ENCODE data around the gene TRIM66. TPM values are rescaled to one million over a fixed set of nuclear protein-coding genes. Genes with fewer than 3 reads are reported as not detected.

The TRIM66 gene
- total RNA-seq, 1 experiment from 2014 or later, result 2.1 TPM

- Histone ChIP-seq H2BK12ac (ENCODE audit: insufficient read length, low read depth, low read length) (peak overlapping the region; percentile 63), H3K18ac (ENCODE audit: insufficient read length, low read depth, low read length) (peak overlapping the region; percentile 83), H3K4me2 (ENCODE audit: insufficient read depth, insufficient read length, low read length) (peak overlapping the region; percentile 2), H4K5ac (ENCODE audit: insufficient read length, low read depth, low read length) (peak overlapping the region; percentile 33), H3K9me3 (ENCODE audit: control insufficient read depth, low read depth, low read length) (no peaks in the 10 kb centered on the region), H3K79me1 (ENCODE audit: insufficient read depth, low read depth, low read length, poor library complexity, severe bottlenecking) (no peaks in the 10 kb centered on the region), H3K14ac (ENCODE audit: insufficient read depth, low read length) (no peak overlapping the region), H4K91ac (ENCODE audit: insufficient read length, low read depth, low read length) (no peak overlapping the region), H4K8ac (replicated peaks; ENCODE audit: insufficient read length, low read depth, low read length) (no peak overlapping the region), H3K4ac (ENCODE audit: low read depth, low read length) (no peak overlapping the region; the same call in 1 of the 2 replicates), H3K23ac (ENCODE audit: insufficient read length, low read depth, low read length) (no peak overlapping the region), H2BK15ac (ENCODE audit: low read depth, low read length) (no peak overlapping the region), H4K20me1 (ENCODE audit: control insufficient read depth, insufficient read depth, insufficient read length) (no peaks in the 10 kb centered on the region), H3K27me3 (ENCODE audit: insufficient read depth, low read length) (no peaks in the 10 kb centered on the region), H3K4me1 (ENCODE audit: insufficient read depth, low read length) (peaks cover 32% of the 10 kb centered on the region; the same call in 1 of the 2 replicates), H2BK20ac (ENCODE audit: low read depth, low read length, poor library complexity, severe bottlenecking) (no peak overlapping the region), H2AFZ (ENCODE audit: low read length) (no peak overlapping the region), H3K27ac (ENCODE audit: insufficient read length, low read depth, low read length) (peak overlapping the region; percentile 83), H3K9ac (ENCODE audit: extremely low read depth, insufficient read length, low read length) (no peak overlapping the region), H3K23me2 (ENCODE audit: insufficient read length, low read depth, low read length, poor library complexity, severe bottlenecking) (no peaks in the 10 kb centered on the region), H3T11ph (ENCODE audit: low read length) (no peak overlapping the region), H2BK5ac (ENCODE audit: insufficient read length, low read length) (no peak overlapping the region), H2AK5ac (ENCODE audit: insufficient read length, low read length) (no peak overlapping the region), H3K56ac (ENCODE audit: insufficient read length, low read depth, low read length) (no peak overlapping the region), H3K79me2 (ENCODE audit: insufficient read depth, low read length) (no peaks in the 10 kb centered on the region), H2BK120ac (ENCODE audit: low read depth, low read length, poor library complexity, severe bottlenecking) (no peak overlapping the region)
- peak overlapping the region; percentile 44 to 70 for H3K4me3 Mint-ChIP-seq
- H3K27ac Mint-ChIP-seq, result peak overlapping the region; percentile 94 to 99 (median 97)
- no peaks in the 10 kb centered on the region; a peak in 1 of 5 replicates for H3K9me3 Mint-ChIP-seq
- no CpG with 5 or more reads among the region's 11 CpGs for WGBS (ENCODE audit: extremely low coverage, insufficient read length, low lambda C conversion rate)
- H3K36me3 Mint-ChIP-seq (ENCODE audit: insufficient read depth in 1 of 3, low read depth in 3 of 3), result peaks cover 35 to 48% (median 36%) of the 10 kb centered on the region in 3 experiments
- TF ChIP-seq, protein P1, sequence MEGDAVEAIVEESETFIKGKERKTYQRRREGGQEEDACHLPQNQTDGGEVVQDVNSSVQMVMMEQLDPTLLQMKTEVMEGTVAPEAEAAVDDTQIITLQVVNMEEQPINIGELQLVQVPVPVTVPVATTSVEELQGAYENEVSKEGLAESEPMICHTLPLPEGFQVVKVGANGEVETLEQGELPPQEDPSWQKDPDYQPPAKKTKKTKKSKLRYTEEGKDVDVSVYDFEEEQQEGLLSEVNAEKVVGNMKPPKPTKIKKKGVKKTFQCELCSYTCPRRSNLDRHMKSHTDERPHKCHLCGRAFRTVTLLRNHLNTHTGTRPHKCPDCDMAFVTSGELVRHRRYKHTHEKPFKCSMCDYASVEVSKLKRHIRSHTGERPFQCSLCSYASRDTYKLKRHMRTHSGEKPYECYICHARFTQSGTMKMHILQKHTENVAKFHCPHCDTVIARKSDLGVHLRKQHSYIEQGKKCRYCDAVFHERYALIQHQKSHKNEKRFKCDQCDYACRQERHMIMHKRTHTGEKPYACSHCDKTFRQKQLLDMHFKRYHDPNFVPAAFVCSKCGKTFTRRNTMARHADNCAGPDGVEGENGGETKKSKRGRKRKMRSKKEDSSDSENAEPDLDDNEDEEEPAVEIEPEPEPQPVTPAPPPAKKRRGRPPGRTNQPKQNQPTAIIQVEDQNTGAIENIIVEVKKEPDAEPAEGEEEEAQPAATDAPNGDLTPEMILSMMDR (conservative IDR thresholded peaks at IDR 0.05), result no peak
- no peaks in the 10 kb centered on the region; the same call in 1 of the 2 replicates for H3K27me3 Mint-ChIP-seq (ENCODE audit: low read depth)
- H3K4me1 Mint-ChIP-seq, result peaks cover 58 to 62% of the 10 kb centered on the region in 2 experiments
- peak; percentile 93 for DNase-seq
Observed at GRCh38 chr11:8698917-8699441, 16.5 kb upstream of the TRIM66 start.
